NCI-H226 (cell line): ENCODE data around the gene MOB2.
A peak's percentile ranks its signal among the peaks of the same experiment; 100 is the strongest.
"Not testable (repeated sequence)": the region's sequence is repeated elsewhere in the genome, so short reads cannot be mapped to it uniquely, and the experiment has no call there.

Experiments used
- DNase-seq: peaks from one replicate; pipeline ENCODE4 v3.0.0-alpha.2; 2015

The MOB2 gene

DNA sequence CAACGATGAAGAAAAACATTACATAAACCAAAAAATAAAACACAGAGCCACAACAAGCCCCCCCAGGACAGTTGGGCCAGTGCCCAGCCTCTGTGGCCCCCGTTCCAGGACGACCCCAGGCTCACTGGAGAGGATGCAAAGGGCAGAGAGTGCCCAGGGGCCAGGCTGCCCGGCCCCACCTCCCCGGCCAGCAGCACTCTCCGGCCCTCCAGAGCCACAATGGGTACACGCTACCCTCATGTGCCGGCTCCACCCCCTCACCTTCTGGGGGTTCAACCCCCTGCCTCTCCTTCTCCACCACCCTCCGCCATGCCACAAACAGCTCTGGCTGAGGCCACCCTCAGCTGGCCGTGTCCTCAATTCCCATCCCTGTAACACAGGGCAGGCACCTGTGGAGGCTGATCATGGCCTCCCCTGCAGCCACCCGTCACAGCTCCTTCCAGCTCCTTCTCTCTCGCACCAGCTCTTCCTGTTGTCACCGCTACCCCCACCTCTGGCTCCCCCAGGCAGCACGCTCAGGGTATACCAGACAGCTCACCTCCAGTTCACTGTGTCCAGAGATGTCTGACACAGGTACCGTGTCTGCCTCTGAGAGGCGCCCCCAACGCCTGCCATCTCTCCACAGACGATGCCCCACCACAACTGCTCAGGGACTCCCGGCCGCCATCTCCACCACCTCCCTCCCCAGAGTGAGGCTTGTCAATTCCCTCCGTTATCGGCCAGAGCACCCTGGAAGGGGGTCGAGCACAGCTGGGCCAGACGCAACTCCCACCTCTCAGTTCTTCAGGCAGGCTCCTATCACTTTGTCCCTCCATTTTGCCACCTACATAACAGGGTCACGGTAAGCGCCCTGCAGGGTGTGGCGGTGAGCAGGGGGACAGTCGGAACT lies 30.8 kb upstream of the MOB2 start:
- no peak for DNase-seq

- no peak for DNase-seq
Measured at GRCh38 chr11:1516273-1517067, 29.9 kb upstream of the MOB2 start.

DNA sequence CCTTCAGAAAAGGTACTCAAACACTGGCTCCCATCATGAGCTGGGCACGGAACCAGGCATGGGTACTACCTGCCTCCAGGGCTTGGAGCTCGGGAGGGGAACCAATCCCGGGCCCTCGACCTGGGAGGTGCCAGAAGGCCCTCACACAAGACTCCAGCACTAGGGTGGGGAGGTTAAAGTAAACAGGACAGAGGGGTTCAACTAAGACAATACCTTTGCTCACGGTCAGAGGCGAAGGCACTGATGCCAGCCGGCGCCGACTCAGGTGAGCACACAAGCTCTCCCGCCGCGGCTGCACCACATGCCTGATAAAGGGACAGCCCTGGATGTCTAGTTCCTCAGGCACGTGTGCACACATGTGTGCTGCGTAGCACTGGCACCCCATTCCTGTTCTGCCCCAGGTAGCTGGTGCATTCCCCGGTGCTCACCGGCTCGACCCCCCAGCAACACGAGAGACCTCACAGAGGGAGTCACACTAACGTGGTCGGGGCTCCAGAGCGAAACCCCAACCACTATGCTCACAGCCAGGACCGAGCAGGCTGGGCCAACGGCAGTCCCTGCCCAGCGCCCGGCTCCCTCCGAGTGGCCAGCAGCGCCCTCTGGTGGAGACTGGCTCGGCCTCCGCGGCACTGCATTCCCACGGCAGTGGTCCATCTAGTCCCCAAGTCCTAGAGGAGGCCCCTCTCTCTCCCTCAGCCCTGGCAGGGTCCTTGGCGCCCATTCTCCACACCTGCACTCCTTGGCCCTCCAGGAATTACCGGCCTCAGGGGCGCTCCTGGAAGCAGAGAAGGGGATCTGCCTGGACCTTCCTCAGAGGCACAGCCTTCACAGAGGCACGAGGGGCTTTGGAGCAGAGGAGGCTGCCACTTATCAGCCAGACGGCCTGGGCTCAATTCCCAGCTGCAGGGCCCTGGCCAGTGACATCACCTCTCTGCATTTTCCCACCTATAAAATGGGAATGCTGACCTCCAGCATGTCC lies 28.8 kb upstream of the MOB2 start:
- peak; percentile 28 for DNase-seq

GRCh38 chr11:1514336-1515061 lies 27.9 kb upstream of the MOB2 start:
- DNase-seq: no peak

GRCh38 chr11:1513326-1514296 lies 27.0 kb upstream of the MOB2 start:
- DNase-seq: no peak

GRCh38 chr11:1512531-1513258 lies 26.1 kb upstream of the MOB2 start:
- DNase-seq: not testable (repeated sequence)

DNA sequence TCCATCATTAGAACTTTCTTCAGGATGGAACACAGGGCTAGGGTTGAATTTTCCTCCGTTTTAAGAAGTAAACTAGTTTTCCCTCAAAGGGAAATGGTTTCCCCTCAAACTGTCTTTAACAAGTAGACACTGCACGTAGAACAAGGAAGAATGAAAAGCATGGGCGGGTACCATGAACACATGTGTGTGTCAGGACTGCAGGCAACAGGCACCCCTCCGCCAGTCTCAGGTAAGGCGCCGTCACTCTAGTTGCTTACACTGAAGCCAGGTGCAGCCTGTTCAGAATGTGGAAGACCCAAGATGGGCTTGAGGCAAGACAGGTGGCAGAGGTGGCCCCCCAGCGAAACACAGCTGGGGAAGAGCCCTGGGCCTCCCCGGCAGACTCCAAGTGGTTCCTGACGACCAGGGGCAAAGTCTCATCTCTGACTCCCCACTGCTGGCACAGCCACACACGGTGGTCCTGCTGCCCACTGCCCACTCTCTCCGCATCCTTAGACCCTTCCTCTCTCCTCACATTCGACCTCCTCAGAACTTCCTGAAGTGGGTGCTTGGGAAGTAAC lies 25.4 kb upstream of the MOB2 start:
- DNase-seq: no peak

GRCh38 chr11:1510928-1511327 lies 24.3 kb upstream of the MOB2 start:
- no peak for DNase-seq

- DNase-seq: not testable (repeated sequence)
Measured at GRCh38 chr11:1510351-1510750, 23.8 kb upstream of the MOB2 start.

GRCh38 chr11:1509626-1510255 lies 23.2 kb upstream of the MOB2 start:
- DNase-seq: no peak

DNA sequence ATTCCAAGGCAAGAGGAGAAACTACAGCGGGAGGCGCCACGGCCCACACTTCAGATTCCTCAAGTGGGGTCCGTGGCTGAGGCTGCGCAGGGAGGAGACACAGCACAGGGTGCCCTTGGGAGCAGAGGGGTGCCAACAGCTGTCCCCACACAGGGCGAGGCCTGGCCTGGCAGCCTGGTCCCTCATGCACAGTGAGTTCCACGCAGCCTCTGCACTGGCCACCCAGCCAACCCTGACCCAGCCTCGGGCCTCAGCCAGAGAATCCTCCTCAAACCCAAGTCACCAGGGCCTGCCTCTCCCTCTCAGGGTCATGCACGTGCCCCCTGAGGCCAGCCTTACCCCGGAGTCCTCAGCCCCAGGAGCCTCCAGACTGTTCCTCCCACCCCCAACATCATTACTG lies 22.4 kb upstream of the MOB2 start:
- DNase-seq: no peak

DNA sequence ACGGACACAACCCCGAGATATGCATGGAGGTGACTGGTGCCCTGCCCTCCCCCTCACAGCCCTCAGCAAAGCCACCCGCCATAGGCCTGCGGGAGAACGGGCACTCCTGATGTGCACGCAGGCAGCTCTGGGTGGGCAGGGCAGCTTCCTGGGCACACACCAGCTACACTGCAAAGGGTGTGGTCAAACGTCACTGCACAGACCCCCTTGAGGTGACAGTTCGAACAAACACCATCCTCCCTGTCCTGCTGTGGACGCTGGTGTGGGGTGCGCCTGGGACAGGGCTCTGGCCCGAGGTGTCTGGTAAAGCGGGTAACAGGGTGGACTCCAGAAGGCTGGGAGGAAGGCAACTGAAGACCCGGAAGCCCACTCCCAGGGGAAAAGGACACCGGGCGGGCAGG lies 21.9 kb upstream of the MOB2 start:
- DNase-seq: no peak

- no peak for DNase-seq
Measured at GRCh38 chr11:1507381-1508140, 21.0 kb upstream of the MOB2 start.

GRCh38 chr11:1506981-1507380 lies 20.4 kb upstream of the MOB2 start:
- DNase-seq: no peak

DNA sequence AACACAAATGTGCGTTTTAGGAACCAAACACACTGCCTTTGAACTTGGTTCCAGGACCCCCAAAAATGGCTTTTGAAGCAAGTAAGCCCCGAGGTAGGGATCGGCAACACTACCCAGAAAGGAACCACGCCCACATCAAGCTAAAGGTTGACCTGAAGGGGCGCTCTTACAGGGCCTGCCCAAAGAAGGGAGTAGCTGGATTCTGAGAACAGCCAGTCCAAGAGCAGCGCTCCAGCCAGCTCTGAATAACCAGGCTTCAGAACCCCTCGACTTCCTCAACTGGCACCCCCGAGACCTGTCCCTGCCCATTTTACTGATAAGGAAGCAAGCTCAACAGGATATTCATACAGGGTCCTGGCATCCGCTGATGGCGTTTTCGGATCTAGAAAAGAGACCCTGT lies 18.9 kb upstream of the MOB2 start:
- no peak for DNase-seq

- DNase-seq: no peak
Measured at GRCh38 chr11:1504581-1505290, 18.2 kb upstream of the MOB2 start.

DNA sequence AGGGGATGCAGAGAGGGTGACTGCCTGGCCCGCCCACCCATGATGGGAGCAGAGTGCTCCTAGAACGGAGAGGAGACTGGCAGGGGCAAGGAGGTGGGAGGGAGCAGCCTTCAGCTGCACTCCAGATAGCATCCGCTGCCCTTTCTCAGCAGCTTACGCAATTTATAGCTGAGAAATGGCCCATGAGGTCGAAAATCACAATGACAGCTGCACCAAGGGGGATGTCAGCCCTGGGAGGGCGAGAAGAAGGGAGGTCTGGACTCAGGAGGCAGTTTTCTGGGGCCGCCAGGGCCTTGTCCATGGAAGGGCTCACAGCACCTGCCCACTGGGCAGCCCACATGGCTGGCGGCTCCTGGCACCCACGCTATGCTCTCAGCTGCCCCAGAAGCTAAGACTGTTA lies 17.6 kb upstream of the MOB2 start:
- no peak for DNase-seq

DNA sequence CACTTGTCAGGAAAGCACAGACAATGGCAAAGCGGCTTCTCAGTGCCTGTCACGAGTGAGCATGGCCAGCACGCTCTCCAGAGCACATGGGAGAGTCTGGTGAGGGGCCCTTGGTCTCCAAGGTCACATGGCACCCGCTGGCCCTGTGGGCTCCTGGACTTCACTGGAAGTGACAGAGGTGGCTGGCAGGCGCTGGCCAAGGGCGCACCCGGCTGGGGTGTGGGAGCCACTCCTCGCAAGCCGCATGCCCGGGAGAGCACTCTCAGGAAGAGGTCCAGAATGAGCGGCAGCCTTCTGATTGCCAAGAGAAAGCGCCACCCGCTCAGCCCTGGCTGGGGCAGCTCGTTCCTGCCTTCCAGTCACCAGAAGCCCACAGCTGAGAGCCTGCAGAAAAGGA lies 17.1 kb upstream of the MOB2 start:
- DNase-seq: no peak
